Activated CD4-positive, alpha-beta T cell treated with anti-CD3 and anti-CD28 coated beads, Interleukin-2, amount 50 U/mL, for 4 hours (primary cell): ENCODE measurements around the gene TLX1.

Experiments
- DNase-seq, 2 experiments: peaks; one replicate each; pipeline ENCODE4 v3.0.0-alpha.2; 2020

Gene TLX1

DNA sequence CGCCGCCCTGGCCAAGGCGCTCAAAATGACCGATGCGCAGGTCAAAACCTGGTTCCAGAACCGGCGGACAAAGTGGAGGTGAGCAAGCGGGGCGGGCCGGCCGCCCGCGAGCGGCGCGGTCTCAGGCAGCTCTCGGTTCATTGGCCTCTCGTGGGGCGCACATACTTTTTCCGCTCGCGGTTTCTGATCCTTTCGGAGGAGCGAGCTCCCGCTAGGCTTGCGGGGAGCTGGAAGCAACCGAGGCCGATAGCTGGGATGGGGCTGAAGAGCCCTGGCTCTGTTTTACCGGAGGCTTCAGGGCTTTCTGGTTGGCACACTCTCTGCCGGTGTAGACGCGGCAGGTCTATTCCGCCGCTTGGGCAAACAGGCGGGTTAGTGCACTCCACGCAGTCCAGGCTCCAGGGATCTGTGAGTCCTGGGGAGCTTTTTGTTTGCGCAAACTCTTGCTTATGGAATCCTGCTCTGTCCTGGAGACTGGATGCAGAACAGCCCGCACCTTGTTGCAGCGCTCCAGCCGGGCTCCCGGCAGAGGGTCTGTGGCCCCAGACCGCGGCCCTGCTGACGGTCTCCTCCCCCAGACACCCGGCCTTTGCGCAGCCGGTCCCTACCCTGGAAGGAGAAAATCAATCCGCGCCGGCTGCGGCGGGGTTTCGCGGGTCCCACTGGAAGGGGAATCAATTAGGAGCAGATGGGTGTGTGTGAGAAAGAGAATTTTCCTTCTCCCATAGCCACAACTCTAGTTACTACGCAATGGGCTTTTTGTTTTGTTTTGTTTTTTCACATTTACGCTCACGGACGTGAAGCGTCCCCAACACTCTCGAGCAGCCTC lies 3.4 kb downstream of the TLX1 start:
- DNase-seq: no peak

DNA sequence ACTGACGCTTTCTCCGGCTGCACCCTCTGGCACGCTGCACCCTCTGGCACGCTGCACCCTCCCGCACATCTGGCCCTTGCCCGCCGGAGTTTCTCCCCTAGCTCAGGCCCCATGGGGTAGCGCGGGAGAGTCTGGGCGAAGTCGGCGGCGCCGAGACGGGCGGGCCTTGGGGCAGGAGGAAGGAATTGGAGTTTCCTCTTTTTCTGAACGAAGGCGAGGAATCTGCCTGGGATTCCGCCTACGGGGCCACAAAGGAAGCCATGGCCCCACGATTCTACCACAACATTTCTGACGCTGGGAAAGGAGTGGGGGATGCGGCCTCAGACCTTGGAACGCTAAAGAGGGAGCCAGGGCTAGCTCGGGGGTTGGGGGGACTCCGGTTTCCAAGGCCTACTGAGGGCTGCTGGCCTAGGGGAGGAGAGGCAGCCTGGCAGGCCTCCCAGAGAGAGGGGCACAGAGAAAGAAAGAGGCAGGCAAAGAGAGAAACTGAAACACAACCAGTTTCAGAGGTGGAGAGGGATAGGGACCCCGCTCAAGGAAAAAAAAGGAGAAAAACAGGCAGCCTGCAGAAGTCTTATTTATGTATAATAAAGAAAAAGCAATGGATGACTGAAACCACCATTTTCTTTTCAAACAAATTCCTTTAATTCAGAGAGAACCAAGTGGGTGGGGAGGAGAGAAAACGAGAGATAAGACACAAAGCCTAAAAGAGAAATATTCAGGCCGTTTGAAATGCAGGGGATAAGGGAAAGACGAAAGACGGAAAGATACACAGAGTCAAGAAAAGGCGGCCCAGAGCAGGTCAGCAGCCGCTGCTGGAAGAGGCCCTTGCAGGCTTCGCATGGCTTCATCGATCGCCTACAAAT lies 4.3 kb downstream of the TLX1 start:
- DNase-seq: no peak

DNA sequence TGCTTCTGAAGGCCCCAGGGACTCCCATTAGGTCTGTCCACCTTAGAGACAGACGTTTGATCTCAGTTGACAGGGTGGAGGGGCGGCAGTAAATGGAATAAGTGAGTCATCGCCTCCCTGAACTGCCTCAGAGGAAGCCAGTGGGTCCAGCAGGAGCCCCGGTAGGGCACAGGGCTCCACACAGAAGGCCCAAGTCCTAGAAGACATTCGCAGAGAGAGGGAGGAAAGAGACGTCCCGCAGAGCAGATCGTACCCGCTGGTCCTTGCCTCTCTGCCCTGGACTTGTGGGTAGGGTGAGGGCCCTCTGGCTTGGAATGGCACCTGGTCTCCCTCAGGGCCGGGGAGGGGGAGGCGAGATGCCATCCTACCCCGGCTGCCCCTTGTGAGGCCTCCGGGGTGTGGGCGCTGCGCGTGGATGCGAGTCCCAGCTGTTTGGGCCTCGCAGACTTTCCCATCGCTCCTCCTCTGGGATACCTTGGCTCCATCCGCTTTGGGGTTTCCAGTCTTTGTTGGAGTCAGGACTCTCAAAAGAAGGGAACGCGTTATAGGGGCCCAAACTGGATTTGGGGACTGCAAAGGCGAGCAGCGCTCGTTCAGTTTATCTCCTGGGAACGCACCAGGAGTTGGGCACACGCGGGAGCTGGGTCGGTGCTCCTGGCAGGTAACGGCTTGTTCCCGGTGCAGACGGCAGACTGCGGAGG lies 5.1 kb downstream of the TLX1 start:
- no peak for DNase-seq

DNA sequence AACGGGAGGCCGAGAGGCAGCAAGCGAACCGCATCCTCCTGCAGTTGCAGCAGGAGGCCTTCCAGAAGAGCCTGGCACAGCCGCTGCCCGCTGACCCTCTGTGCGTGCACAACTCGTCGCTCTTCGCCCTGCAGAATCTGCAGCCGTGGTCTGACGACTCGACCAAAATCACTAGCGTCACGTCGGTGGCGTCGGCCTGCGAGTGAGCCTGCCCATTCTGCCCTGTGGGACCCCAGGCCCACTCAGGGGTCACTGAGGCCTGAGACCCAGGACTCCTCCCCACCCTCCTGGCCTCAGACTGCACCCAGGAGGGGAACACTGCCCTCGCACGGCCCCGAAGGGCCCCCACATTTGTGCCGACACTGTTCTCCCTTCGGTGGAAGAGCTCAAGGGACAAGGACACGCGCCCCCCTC lies 5.6 kb downstream of the TLX1 start:
- no peak for DNase-seq

DNA sequence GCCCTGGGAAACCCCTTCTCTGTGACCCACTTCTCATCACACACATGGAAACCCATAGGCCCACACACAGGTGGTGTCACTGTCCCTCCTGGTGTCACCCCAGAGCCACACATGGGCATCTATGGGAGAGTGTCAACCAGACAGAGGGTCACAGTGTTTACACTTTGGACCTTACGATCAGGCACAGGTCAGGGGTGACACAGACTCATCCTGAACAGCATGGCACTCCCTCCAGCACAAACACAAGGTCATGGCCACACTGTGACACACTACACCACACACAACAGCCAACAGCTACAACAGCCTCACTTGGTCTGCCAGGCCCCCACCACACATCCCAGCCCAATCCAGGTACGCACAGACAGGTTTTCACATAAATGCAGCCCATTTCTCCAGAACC lies 6.2 kb downstream of the TLX1 start:
- no peak for DNase-seq

DNA sequence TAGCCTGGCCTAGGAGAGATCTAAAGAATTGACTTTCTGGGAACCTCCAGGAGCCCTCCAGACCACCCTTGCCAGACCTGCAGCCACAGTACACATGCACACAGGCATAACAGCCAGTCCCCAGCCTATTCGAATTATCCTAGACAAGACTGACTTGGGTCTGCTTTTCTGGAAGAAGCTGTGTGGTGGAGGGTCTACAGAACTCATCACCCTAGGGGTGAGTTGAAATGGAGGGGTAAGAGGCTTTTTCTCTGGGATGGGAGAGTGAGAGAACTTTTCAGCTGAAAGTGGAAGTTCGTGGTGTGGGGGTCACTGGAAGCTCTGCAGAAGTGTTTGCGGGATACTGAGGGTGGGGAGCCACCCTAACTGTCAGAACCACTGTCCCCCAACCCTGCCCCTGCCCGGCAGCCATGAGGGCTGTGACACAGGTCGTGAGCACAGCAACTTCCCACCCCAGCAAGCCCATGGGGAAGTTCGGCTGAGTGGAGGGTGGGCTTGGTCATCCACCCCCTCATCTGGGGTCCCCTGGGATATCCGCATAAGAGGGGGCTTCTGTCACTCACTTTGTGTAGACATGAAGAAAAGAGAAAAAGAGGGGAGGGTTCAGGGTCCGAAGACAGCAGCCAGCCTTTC lies 7.8 kb downstream of the TLX1 start:
- no peak for DNase-seq

DNA sequence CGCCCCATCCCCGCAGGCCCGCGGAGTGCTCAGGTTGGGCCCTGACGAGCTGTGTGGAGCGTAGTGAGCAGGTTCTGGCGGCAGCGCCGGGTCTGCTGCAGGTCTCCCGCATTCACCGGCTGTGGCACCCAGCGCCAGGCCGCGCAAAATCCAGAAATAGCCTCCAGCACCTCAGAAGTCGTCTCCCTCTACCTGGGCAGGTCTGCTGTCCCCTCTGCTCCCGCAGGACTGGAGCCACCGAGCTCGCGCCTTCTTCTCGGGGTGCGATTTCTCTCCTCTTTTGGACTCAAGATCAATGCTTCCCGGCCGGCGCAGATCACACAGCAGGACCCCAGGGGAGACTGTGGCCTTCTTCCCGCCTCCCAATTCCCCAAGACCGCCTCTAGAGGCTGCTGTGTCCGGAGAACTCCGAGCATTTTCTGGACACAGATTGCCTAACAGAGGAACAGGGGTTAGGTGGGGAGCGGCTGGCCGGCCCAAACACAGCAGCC lies 8.4 kb downstream of the TLX1 start:
- no peak for DNase-seq

DNA sequence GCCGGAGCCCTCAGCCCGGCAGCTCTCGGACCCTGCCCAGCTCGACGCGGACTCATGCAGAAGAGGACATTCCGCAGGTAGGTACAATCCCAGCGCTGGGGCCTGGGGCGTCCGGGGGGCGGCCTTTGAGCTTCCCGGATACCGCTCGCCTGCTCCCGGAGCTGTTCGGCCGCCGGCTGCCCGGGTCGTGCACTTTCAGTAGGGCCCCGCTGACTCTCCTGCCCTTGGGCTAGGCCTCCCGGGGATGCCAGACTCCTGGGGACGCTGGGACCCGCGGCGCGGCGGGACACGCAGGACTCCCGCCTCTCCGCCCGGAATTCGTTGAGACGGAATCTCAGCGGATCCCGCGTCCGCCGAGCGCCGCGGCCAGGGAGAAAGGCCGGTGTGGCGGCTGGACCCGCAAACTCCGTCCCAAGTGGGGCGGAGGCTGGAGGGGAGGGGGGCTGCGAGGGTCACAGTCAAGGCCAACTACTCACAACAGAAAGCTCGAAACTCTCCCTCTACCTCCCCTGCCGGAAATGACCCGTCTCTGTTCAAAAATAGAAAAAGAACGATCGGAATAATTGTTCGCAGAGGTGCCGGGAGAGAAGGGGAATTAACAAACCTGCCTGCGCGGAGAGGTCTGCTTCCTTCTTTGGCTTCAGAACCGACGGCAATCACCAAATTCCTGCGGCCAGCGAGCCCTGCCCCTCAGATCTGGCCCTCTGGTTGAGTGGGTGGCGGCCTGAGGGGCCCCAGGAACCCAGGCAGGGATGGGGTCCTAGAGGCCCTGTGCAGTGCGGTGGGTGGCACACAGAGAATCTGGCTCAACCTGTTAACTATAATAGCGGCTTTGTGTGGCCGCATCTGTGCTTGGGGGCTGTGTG lies 9.2 kb downstream of the TLX1 start:
- no peak for DNase-seq

DNA sequence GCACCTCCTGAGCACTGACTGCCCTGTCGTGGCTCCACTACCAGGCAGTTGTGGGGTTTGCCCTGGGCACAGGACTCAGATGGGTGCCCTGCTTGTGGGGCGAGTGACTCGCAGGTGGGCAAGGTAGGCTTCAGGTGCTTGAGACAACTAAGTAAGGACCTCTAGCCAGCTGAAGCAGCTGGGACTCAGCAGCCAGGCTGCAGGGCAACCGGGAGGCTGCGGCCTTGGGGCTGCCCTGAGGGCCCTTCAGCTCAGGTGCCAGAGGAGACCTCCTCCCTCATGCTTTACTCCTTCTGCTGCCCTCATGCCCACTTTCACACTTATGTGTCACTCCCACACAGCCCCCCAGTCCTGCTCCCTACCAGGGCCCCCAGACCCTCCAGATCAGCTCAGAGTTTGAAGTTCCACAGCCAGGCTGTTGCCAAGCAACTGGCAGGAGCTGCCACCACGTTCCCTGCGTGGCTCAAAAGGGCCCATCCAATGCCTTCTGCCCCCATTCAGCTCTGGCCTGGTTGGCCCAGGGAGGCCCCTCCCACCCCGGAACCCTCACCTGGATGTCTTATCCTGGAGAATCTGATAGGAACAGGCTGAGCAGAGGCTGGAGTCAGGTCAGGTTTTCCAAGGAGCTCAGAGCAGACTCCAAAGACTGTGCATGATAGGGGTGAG lies 10.0 kb downstream of the TLX1 start:
- DNase-seq: no peak

DNA sequence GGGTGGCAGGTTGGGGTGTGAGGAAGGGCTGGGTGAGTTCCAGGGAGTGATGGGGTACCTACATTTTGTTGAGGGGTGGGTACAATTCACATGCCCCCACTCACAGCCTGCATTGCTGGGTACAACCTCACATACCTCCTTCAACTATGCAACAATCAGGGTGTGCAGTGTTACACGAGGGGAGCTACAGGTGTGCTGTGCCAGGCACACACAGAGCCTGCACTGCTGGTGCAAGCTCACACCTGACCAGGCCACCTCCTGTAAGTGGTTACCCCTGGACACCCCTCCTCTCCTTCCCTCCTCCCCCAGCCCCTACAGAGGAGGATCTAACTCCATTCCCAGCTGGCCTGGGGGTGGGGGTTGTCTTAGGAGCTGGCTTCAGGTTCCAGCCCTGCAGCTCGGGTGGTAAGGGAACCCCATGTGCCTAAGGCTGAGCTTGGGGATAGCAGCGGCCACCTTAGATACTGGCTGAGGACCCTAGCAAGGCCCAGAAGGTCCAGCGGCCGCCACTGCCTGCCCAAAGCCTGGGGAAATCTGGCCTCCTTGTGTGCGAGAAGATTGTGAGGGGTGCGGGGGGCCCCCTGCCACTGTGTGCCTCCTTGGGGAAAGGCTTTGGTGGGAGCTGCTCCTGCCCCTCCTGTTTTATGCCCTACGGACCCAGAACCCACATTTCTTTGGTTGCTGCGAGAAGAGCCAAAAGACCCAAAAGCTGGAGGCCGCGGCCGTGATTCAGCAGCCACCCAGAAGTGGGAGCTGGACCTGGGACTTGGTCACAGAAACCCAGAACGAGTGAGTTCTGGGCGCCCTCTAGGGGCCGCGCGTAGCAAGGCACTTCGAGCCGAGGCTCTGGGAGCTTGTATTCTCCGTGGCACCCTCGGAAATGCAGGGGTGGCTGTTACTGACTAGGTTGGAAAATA lies 10.8 kb downstream of the TLX1 start:
- DNase-seq: peak; percentile 79 to 83

DNA sequence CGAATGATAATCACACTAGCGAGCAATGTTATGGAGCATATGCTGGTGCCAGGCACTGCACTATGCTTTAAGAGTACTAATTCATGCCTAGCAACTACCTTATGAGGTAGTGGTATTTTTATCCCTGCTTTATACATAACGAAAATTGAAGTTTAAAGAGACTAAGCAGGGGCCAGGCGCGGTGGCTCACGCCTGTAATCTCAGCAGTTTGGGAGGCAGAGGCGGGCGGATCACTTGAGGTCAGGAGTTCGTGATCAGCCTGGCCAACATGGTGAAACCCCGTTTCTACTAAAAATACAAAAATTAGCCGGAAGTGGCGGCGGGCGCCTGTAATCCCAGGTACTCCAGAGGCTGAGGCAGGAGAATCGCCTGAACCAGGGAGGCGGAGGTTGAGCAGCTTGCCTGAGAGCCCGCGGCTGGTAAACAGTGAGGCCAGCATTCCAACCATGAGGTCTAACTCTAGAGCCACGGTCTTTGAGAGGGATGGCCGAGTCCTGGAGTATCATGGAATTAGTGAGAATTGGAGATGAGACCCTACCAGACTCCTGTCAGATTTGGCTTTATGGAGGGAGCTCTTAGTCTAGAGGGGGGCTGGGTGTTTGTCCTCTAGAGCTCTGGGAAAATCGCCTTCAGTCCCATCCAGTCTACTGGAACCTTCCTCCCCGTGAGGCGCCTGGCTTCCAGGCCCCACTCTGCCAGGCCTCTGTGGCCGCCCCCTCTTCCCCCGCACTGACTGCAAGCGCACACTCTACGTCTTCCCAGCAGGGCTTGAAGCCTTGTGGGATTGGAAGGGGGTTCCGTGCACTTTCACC lies 11.6 kb downstream of the TLX1 start:
- no peak for DNase-seq

DNA sequence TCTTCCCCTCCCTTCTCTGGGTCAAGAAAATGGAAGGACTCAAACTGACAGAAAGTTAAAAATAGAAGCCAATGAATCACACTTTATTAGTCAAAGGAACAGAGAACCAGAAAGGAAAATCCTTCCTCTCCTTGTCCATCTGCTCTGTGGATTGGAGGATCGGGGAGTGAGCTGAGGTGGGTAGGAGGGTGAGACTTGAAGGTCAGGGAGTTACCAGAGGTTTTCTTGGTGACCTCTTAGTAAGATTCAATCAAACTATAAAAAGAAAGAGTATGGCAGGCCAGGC lies 12.2 kb downstream of the TLX1 start:
- DNase-seq: no peak

DNA sequence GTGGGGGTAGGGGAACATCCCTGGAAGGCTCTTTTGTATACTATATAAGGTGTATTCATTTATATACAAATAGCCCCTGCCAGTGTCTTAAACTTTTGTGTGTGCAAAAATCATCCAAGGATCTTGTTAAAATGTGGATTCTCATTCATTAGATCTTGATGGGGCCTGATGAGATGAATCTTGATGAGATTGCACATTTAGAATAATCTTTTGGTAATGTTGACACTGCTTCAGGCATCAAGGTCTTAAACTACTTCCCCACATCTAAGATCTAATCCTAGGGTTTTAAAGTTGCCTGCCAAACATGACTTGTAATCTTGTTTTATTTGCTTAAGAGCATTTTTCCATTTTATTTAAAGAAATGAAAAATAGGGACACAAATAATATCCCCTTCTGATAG lies 13.0 kb downstream of the TLX1 start:
- DNase-seq: no peak

DNA sequence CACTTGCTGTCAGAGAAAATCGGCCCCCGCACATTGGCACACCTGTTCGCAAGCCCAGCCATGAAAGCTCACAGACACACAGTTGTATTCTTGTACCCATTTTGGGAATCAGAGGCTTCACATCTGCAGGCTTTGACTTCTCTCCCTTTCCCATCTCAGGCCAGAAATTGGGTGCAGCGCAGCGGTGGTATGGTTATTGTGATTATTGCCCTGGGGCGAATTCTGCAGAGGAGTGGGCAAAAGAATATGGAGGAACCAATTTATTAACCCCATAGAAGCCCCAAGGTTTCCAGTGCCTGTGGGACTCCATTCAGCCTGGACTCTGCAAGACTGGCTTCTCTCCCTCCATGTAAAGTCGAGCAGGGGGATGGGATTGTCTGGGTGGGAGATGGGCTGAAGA lies 14.0 kb downstream of the TLX1 start:
- no peak for DNase-seq

DNA sequence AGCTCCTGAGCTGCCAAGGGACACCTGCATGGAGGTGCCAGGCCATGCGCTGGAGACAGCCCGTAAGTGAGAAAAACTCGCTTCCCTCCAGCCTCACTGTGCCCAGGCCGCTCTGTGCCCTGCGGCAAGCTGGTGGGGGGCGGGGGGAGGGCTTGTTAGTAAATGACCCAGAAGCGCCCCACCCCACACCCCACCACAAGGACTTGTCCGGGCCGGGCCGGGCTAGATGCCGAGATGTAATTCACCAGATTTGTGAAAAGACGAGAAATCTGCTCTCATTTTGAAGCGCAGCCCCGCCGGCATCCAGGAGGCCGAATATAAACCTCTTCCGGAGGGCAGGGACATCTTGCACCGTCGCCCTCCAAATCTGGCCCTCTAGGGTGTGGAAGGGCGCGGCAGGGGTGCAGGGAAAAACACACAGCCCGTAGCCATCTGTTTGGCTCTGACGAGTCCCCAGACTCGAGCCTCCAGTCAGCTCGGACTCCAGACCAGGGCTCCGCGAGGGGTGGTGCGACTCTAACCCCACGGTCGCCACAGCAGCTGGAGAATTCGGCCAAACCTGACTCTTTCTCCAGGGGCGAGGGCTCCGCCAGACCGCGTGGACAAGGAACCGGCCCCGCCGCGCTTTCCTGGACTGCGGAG lies 14.8 kb downstream of the TLX1 start:
- no peak for DNase-seq

DNA sequence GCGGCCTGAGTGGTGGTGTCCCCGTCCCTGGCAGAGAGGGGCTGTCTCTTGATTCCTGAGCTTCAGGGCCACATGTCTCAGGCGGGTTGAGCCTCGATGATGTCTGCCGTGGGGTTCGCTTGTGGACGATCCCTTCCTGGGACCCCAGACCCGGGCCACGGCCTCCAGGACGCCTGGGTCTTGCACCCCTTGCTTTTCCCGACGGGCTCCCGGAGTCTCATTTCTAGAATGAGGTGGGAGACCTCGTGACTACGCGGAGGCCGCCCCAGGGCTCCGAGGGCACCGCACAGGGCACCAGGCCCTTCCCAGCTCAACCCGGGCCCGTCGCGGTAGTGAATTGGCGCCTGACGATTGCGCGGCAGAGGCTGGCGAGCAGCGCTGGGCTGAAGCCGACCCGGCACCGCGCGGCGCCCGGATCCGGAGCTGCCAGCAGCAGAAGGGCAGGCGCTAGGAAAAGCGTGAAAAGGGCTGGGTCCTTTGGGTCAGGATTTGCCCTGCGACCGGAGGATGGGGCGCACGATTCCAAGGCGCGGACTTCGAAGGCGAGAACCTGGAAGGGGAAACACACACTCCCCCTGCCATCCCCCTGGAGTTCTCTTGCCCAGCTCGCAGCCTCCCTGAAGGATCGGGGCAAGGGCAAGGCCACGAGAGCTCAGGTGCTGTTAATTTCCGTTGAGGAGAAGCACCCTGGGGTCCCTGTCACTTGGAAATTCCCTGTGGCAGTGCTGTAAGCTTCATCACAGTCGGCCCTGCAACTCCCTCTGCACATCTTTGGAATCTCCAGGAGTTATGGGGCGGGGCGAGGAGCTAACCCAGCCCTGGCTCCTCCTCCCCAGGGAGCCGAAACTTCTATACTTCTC lies 15.5 kb downstream of the TLX1 start:
- no peak for DNase-seq

DNA sequence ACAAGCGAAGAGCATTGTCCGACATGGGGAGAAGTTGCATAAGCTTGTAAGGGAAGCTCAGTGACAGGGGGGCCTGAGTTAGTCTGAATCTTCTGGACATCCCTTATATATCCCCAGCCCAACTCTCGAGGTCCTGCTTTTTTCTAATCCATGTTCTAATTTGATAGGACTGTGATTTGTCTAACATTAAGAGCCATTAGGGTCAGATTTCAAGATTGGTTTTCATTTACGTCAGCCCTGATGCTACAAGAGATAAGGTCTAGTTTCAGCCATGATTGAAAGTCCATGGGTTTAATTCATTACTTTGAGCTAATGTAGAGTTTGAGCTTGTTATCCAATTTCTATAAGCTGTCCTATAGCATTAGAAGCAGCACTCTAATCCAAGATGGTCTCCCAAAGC lies 20.3 kb downstream of the TLX1 start:
- DNase-seq: no peak

DNA sequence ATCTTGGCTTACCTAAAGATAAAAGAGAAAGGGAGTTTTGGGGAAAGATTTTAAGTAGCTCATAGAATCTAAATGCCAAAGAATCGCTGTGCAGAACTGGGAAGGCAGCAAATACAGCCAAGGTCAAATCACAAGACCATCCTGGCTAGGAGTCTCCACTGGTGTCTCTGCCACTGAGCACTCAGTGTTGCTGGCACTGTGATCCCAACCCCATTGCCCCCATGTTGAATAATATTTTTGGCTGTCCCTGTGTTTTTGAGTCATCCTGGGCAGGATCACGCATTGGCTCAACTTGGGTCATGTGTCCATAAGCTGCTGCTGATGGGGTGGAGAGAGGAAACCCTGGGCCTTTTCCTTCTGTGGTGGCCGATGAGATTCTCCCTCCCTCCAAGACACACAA lies 21.2 kb downstream of the TLX1 start:
- no peak for DNase-seq
